Fibroblast of mammary gland (primary cell): ENCODE measurements around the gene JAKMIP1.
"Not testable (repeated sequence)": the region's sequence is repeated elsewhere in the genome, so short reads cannot be mapped to it uniquely, and the experiment has no call there.

Source experiments
- DNase-seq: peaks from one replicate; pipeline ENCODE4 v3.0.0-alpha.2; 2010; ENCODE audit warnings: low read depth
- H3K4me3 ChIP-seq: 2 replicates; pipeline ENCODE4 v1.5.1; 2011; ENCODE audit warnings: low read depth, mild to moderate bottlenecking, low read length, moderate library complexity; ENCODE audit not compliant: control insufficient read depth
- TF ChIP-seq, protein P1 (sequence below): conservative IDR thresholded peaks from 2 replicates; pipeline ENCODE4 v1.5.1; 2011; ENCODE audit warnings: low read depth, low read length, inconsistent platforms; ENCODE audit not compliant: control insufficient read depth, insufficient read depth

JAKMIP1 gene

DNA sequence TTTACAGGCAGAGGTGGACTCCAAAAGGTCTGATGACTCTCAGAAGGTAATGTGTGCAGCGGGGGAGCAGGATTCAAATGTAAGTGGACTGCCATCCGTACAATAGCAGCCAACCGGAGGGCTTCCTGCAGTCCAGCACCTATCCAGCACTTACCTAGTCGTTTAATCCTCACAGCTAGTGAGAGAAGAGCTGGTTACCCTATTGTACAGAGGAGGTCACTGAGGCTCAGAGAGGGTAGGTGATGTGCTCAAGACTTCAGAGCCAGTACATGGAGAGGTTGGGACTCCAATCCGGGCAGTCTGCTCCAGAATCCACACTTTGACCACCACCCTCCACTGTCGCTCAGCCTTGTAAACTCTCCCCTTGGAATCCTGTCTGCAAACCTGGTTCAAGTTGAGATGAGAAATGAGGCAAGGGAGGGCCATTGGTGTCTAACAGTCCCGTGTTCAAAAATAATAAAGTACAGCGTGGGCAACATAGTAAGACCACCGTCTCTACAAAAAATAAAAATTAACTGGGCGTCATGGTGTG lies 22.5 kb upstream of the JAKMIP1 start:
- TF ChIP-seq, protein P1, sequence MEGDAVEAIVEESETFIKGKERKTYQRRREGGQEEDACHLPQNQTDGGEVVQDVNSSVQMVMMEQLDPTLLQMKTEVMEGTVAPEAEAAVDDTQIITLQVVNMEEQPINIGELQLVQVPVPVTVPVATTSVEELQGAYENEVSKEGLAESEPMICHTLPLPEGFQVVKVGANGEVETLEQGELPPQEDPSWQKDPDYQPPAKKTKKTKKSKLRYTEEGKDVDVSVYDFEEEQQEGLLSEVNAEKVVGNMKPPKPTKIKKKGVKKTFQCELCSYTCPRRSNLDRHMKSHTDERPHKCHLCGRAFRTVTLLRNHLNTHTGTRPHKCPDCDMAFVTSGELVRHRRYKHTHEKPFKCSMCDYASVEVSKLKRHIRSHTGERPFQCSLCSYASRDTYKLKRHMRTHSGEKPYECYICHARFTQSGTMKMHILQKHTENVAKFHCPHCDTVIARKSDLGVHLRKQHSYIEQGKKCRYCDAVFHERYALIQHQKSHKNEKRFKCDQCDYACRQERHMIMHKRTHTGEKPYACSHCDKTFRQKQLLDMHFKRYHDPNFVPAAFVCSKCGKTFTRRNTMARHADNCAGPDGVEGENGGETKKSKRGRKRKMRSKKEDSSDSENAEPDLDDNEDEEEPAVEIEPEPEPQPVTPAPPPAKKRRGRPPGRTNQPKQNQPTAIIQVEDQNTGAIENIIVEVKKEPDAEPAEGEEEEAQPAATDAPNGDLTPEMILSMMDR = no peak
- H3K4me3 ChIP-seq = no peak overlapping the region
- peak; percentile 13 for DNase-seq

DNA sequence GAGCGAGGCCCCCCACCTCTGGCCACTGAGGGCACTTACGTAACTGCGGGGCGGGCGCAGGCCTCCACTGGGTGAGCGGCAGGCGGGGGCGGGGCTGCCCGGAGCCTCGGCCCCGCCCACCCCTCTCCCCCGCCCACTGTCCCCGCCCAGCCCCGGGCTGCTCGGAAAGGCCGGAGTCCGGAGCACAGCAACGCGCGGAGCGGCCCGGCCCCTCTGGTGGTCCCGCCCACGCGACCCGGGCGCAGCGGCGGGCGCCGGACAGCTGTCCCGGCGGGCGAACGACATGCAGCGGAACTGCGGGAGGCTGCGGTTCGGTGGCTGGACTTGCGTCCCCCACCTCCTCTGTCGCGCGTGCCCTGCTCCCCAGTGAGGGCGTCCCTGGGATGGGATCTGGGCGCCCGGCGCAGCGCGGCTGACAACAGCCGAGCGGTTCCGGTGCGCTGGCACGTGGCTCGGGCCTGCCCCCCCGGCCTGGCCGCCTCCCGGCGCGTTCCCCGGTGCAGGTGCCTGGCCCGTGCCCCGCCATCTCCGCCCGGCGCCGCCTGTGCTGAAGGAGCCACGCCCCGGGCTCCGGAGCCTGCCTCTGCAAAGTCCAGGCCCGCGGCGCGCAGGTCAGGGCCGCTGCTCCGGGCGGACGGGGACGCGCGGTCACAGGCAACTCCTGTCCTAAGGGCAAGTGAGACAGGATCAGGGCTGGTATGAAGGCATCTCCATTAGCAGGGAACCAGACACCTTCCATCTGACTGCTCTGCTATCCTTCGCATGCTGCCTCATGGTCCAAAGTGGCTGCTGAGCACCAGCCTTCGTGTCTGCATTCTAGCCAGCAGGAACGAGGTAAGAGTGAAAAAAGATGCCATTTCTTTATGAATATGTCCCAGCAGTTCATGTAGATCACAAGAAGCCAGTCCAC lies 21.8 kb upstream of the JAKMIP1 start:
- TF ChIP-seq, protein P1 = no peak
- DNase-seq = peak; percentile 14
- H3K4me3 ChIP-seq = no peak overlapping the region

DNA sequence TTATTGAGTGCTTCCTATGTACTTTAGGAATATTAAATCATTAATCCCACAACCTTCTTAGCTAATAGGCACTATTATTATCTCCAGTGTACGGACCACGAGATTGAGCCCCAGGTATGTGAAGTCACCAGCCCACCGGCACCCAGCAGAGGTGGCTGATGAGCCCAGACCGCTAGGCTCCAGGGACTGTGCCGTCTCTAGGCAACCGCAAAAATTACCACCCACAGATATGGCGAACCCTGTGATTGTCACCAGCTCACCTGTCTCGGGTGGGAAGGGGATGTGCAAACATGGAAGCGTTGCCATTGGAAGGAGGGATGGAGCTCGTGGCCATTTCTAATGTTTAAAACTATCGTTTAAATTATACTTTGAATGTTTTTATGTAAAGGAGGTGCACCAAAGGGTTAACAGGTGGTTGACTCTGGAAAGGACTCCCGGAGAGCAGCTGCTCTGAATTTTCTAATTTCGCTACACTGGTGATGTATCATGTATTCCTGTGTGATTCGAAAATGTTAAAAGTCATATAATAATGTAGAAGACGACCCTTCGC lies 21.0 kb upstream of the JAKMIP1 start:
- no peak for DNase-seq
- no peak overlapping the region for H3K4me3 ChIP-seq
- TF ChIP-seq, protein P1 = no peak

DNA sequence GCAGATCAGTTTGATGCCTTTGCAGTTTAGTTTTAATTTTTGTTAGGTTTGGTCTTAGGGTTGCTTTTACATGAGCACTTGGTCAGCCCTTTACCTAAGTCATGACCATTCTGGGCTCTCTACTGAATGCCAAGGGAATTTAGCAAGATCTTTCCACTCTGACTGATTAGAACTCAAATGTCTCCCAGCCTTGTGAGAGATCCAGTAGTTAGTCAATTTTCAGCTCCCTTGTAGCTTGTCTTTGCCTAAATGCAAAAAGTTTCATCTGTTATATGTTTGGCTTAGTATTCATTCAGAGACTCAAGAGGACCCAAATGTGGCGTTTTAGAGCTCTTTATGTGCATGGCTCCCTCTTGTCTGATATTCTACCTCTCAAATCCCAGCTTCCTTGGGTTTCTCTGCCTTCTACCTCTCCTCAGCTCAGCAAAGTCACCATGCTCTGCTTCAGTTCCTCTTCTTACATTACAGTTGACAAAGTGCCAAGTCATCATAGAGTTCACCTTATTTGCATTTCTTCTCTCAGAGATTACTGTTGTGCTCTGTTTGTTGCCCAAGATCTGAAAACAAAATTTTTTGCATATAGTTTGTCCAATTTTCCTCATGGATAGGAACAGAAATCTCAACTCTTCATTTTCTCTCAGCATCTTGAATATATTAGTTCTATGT lies 17.5 kb upstream of the JAKMIP1 start:
- DNase-seq = no peak
- H3K4me3 ChIP-seq = no peak overlapping the region
- TF ChIP-seq, protein P1 = no peak

DNA sequence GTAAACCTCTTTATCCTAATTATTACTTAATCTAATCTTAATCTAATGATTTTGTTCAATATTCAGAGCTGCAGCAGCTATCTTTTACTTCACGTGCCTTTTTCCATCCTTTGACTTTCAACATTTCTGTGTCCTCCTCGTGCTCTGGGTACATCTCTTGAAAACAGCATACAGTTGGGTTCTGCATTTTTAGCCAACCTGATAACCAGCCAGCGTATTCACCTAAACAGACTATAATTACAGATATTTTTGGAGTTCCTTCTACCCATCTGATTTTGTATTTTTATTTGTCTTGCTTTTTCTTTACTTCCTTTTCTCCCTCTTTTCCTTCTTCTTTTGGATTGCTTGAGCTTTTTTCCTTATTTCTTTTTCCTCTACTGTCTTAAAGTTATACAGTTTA lies 16.2 kb upstream of the JAKMIP1 start:
- TF ChIP-seq, protein P1 = no peak
- no peak for DNase-seq
- no peak overlapping the region for H3K4me3 ChIP-seq

DNA sequence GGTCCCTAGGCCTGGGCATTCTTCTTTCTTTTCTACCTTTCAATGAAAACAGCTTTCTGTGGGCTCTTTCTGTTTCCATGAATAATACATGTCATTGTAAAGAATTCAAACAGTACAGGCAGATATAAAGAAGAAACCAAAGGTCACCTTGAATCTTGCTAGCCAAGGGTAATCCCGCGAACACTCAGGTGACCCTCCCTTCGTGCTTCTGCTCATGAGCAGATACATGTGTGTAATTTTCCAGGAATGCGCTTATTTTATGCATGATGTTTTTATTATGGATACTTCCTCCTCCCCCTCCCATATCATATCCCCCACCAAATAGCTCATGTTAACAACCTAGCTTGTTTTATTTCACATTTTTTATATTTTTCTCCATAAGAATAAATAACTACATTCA lies 9.6 kb upstream of the JAKMIP1 start:
- TF ChIP-seq, protein P1 = no peak
- no peak for DNase-seq
- no peak overlapping the region for H3K4me3 ChIP-seq

DNA sequence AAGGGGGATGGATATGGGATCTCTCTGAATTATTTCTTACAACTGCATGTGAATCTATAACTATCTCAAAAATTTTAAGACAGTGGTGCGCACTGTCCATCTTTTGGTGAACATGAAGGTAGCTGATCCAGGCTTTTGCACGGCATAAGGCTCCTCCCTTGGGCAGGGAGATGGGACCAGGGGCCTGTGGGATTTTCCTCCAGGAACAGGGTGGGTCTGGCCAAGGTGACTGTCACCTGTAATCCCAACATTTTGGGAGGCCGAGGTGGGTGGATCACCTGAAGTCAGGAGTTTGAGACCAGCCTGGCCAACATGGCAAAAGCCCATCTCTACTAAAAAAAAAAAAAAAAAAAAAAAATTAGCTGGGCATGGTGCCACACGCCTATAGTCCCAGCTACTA lies 8.9 kb upstream of the JAKMIP1 start:
- not testable (repeated sequence) for DNase-seq, H3K4me3 ChIP-seq
